ENCODE measurements around the gene BCAR3.

The BCAR3 gene

GRCh38 chr1:93638307-93638847, 43.3 kb downstream of the BCAR3 start:
- Histone ChIP-seq H3F3A (ENCODE audit: insufficient read depth) (no peaks in the 10 kb centered on the region), H3K9me2 (replicated peaks; ENCODE audit: insufficient read depth, low read length) (no peaks in the 10 kb centered on the region), H3K79me2 (ENCODE audit: insufficient read depth, low read length) (no peaks in the 10 kb centered on the region), H3K36me3 (ENCODE audit: low read length) (no peaks in the 10 kb centered on the region), H3K4me3 (ENCODE audit: insufficient read depth, low read length, poor library complexity, severe bottlenecking) (no peak overlapping the region), H4K20me1 (ENCODE audit: low read depth, low read length) (no peaks in the 10 kb centered on the region), H3K4me2 (ENCODE audit: low read depth, low read length, poor library complexity, severe bottlenecking) (no peak overlapping the region), H3K9me3 (ENCODE audit: insufficient read depth, low read length) (no peaks in the 10 kb centered on the region), H3K9ac (ENCODE audit: low read length) (no peak overlapping the region), H2AFZ (ENCODE audit: low read depth, low read length, severe bottlenecking) (no peak overlapping the region), H3K27ac (ENCODE audit: low read depth, low read length) (no peak overlapping the region), H3K27me3 (ENCODE audit: low read length) (no peaks in the 10 kb centered on the region)
- TF ChIP-seq EZH2phosphoT487 (conservative IDR thresholded peaks at IDR 0.05; ENCODE audit: low read length) (no peak), CTCF (IDR thresholded peaks at IDR 0.05; ENCODE audit: insufficient read depth, low read length, poor library complexity, severe bottlenecking) (no peak)

- Histone ChIP-seq H3K79me2 (ENCODE audit: insufficient read depth, low read length) (no peaks in the 10 kb centered on the region), H3K9ac (ENCODE audit: low read length) (no peak overlapping the region), H3K4me3 (ENCODE audit: insufficient read depth, low read length, poor library complexity, severe bottlenecking) (no peak overlapping the region), H3K9me2 (replicated peaks; ENCODE audit: insufficient read depth, low read length) (no peaks in the 10 kb centered on the region), H3F3A (ENCODE audit: insufficient read depth) (no peaks in the 10 kb centered on the region), H4K20me1 (ENCODE audit: low read depth, low read length) (no peaks in the 10 kb centered on the region), H2AFZ (ENCODE audit: low read depth, low read length, severe bottlenecking) (no peak overlapping the region), H3K36me3 (ENCODE audit: low read length) (no peaks in the 10 kb centered on the region), H3K4me2 (ENCODE audit: low read depth, low read length, poor library complexity, severe bottlenecking) (no peak overlapping the region), H3K27me3 (ENCODE audit: low read length) (no peaks in the 10 kb centered on the region), H3K9me3 (ENCODE audit: insufficient read depth, low read length) (no peaks in the 10 kb centered on the region), H3K27ac (ENCODE audit: low read depth, low read length) (no peak overlapping the region)
- TF ChIP-seq EZH2phosphoT487 (conservative IDR thresholded peaks at IDR 0.05; ENCODE audit: low read length) (no peak), CTCF (IDR thresholded peaks at IDR 0.05; ENCODE audit: insufficient read depth, low read length, poor library complexity, severe bottlenecking) (no peak)
These were observed 44.9 kb downstream of the BCAR3 start for GRCh38 chr1:93636712-93637111.

GRCh38 chr1:93635614-93636543, 45.8 kb downstream of the BCAR3 start:
- H4K20me1 ChIP-seq (ENCODE audit: low read depth, low read length), result no peaks in the 10 kb centered on the region
- no peaks in the 10 kb centered on the region for H3K9me3 ChIP-seq (ENCODE audit: insufficient read depth, low read length)
- H3K27ac ChIP-seq (ENCODE audit: low read depth, low read length), result no peak overlapping the region
- no peaks in the 10 kb centered on the region for H3K79me2 ChIP-seq (ENCODE audit: insufficient read depth, low read length)
- no peak overlapping the region for H3K4me3 ChIP-seq (ENCODE audit: insufficient read depth, low read length, poor library complexity, severe bottlenecking)
- no peaks in the 10 kb centered on the region for H3F3A ChIP-seq (ENCODE audit: insufficient read depth)
- H3K9ac ChIP-seq (ENCODE audit: low read length), result no peak overlapping the region
- H2AFZ ChIP-seq (ENCODE audit: low read depth, low read length, severe bottlenecking), result no peak overlapping the region
- H3K9me2 ChIP-seq (replicated peaks; ENCODE audit: insufficient read depth, low read length), result no peaks in the 10 kb centered on the region
- no peaks in the 10 kb centered on the region for H3K36me3 ChIP-seq (ENCODE audit: low read length)
- no peak overlapping the region for H3K4me2 ChIP-seq (ENCODE audit: low read depth, low read length, poor library complexity, severe bottlenecking)
- H3K27me3 ChIP-seq (ENCODE audit: low read length), result no peaks in the 10 kb centered on the region
- TF ChIP-seq EZH2phosphoT487 (conservative IDR thresholded peaks at IDR 0.05; ENCODE audit: low read length) (no peak), CTCF (IDR thresholded peaks at IDR 0.05; ENCODE audit: insufficient read depth, low read length, poor library complexity, severe bottlenecking) (no peak)

All from SU-DHL-6 (cell line).